ENCODE data around the gene BAIAP2L1. TPM values are rescaled to one million over a fixed set of nuclear protein-coding genes. Genes with fewer than 3 reads are reported as not detected.

The BAIAP2L1 gene
- total RNA-seq, 4 donors from 2014 or later, result 15.3 to 28.2 (median 19.8) TPM

GRCh38 chr7:98334081-98334480 is 66.8 kb downstream of the BAIAP2L1 start:
- Histone ChIP-seq H3K4me1 (peaks cover 0 to 4% of the 10 kb centered on the region in 2 donors), H3K27me3 (no peaks in the 10 kb centered on the region), H3K9me3 (no peaks in the 10 kb centered on the region), H3K4me3 (replicated peaks in 1 of 3) (no peak overlapping the region), H3K27ac (no peak overlapping the region), H3K36me3 (no peaks in the 10 kb centered on the region)
- no peak for DNase-seq
- intact Hi-C loops (cut with DNase I), result no loop called here
- WGBS, 2 donors, result 49 to 51% methylated on average over 1 of the region's 1 CpG
- TF ChIP-seq POLR2A (IDR thresholded peaks at IDR 0.05) (no peak), CTCF (IDR thresholded peaks at IDR 0.05) (no peak)

- intact Hi-C loops (cut with DNase I), result no loop called here
- H3K4me1 ChIP-seq, result peaks cover 0 to 4% of the 10 kb centered on the region in 2 donors
- 94 to 95% methylated on average over 5 of the region's 5 CpGs for WGBS, 2 donors
- no peak for TF ChIP-seq POLR2A (IDR thresholded peaks at IDR 0.05)
- no peak overlapping the region for H3K4me3 ChIP-seq (replicated peaks in 1 of 3)
- no peaks in the 10 kb centered on the region for H3K27me3 ChIP-seq
- H3K27ac ChIP-seq, result no peak overlapping the region
- DNase-seq, result no peak
- no peaks in the 10 kb centered on the region for H3K36me3 ChIP-seq
- no peaks in the 10 kb centered on the region for H3K9me3 ChIP-seq
Measured at GRCh38 chr7:98330926-98331529, 69.9 kb downstream of the BAIAP2L1 start.

GRCh38 chr7:98329791-98330373 is 71.0 kb downstream of the BAIAP2L1 start:
- H3K4me3 ChIP-seq (replicated peaks in 1 of 3), result no peak overlapping the region
- H3K36me3 ChIP-seq, result no peaks in the 10 kb centered on the region
- no peaks in the 10 kb centered on the region for H3K27me3 ChIP-seq
- WGBS, 2 donors, result 83 to 88% methylated on average over 9 of the region's 9 CpGs
- DNase-seq, result no peak
- no peak for TF ChIP-seq CTCF (IDR thresholded peaks at IDR 0.05)
- TF ChIP-seq POLR2A (IDR thresholded peaks at IDR 0.05), result no peak
- no peak overlapping the region for H3K27ac ChIP-seq
- H3K9me3 ChIP-seq, result no peaks in the 10 kb centered on the region
- peaks cover 0 to 4% of the 10 kb centered on the region in 2 donors for H3K4me1 ChIP-seq
- intact Hi-C loops (cut with DNase I), result no loop called here

GRCh38 chr7:98329100-98329790 is 71.6 kb downstream of the BAIAP2L1 start:
- DNase-seq, result no peak
- Histone ChIP-seq H3K9me3 (no peaks in the 10 kb centered on the region), H3K27me3 (no peaks in the 10 kb centered on the region), H3K4me3 (replicated peaks in 1 of 3) (no peak overlapping the region), H3K27ac (no peak overlapping the region), H3K36me3 (no peaks in the 10 kb centered on the region), H3K4me1 (peaks cover 0 to 3% of the 10 kb centered on the region in 2 donors)
- 71% methylated on average over 14 of the region's 14 CpGs for WGBS, 2 donors
- intact Hi-C loops (cut with DNase I), result no loop called here
- TF ChIP-seq CTCF (IDR thresholded peaks at IDR 0.05) (no peak), POLR2A (IDR thresholded peaks at IDR 0.05) (no peak)

- no peak overlapping the region for H3K27ac ChIP-seq
- DNase-seq, result no peak
- H3K27me3 ChIP-seq, result no peaks in the 10 kb centered on the region
- WGBS, 2 donors, result 95 to 96% methylated on average over 6 of the region's 6 CpGs
- intact Hi-C loops (cut with DNase I), result no loop called here
- no peak overlapping the region for H3K4me3 ChIP-seq (replicated peaks in 1 of 3)
- no peaks in the 10 kb centered on the region for H3K36me3 ChIP-seq
- H3K4me1 ChIP-seq, result no peaks in the 10 kb centered on the region
- no peaks in the 10 kb centered on the region for H3K9me3 ChIP-seq
- TF ChIP-seq CTCF (IDR thresholded peaks at IDR 0.05) (no peak), POLR2A (IDR thresholded peaks at IDR 0.05) (no peak)
Measured at GRCh38 chr7:98324782-98325181, 76.1 kb downstream of the BAIAP2L1 start.

Measured in thyroid gland (tissue), 4 donors.